Measurements from ENCODE around the gene FUT3. TPM values are rescaled to one million over a fixed set of nuclear protein-coding genes. Genes with fewer than 3 reads are reported as not detected.

Gene FUT3
- total and polyA plus RNA-seq, 2 of the 4 experiments (the other 2 are of a cell fraction), result not detected

GRCh38 chr19:5825178-5825577, 26.1 kb downstream of the FUT3 start:
- Histone ChIP-seq H2BK15ac (ENCODE audit: low read depth, low read length) (no peak overlapping the region), H3K4me1 (ENCODE audit: control insufficient read depth, insufficient read depth, low read length) (peaks cover 15% of the 10 kb centered on the region), H3K56ac (ENCODE audit: extremely low read depth, insufficient read depth, low read length) (no peak overlapping the region), H3K14ac (replicated peaks; ENCODE audit: low read depth, low read length) (no peak overlapping the region), H3K27me3 (ENCODE audit: control insufficient read depth, insufficient read depth, low read length) (no peaks in the 10 kb centered on the region; the same call in 1 of the 2 replicates), H3K27ac (ENCODE audit: insufficient read depth, low read length) (no peak overlapping the region), H3K4me2 (ENCODE audit: low read depth, low read length) (no peak overlapping the region), H2BK5ac (ENCODE audit: low read depth, low read length, poor library complexity, severe bottlenecking) (no peak overlapping the region), H3K23ac (ENCODE audit: low read depth, low read length) (no peak overlapping the region), H4K20me1 (ENCODE audit: insufficient read depth, low read length) (no peaks in the 10 kb centered on the region; the same call in 1 of the 2 replicates), H2AFZ (replicated peaks; ENCODE audit: low read length, poor library complexity) (no peak overlapping the region), H2AK5ac (ENCODE audit: low read depth, low read length) (no peak overlapping the region), H3K9me3 (ENCODE audit: control insufficient read depth, insufficient read depth, low read length) (no peaks in the 10 kb centered on the region), H3K4ac (ENCODE audit: low read depth, low read length) (no peak overlapping the region), H2AK9ac (replicated peaks; ENCODE audit: low read depth, low read length, poor library complexity) (no peak overlapping the region), H3K9ac (ENCODE audit: low read depth, low read length) (no peak overlapping the region), H3K36me3 (ENCODE audit: control insufficient read depth, insufficient read depth, low read length) (no peaks in the 10 kb centered on the region), H4K8ac (ENCODE audit: low read depth in 2 of 2, low read length in 2 of 2) (no peak overlapping the region), H4K91ac (ENCODE audit: insufficient read depth, low read depth, low read length) (no peak overlapping the region), H2BK120ac (ENCODE audit: low read depth, low read length) (no peak overlapping the region), H3K18ac (ENCODE audit: low read depth, low read length) (no peak overlapping the region), H3K79me1 (ENCODE audit: low read depth in 1 of 2, low read length in 2 of 2) (peaks cover 0 to 6% of the 10 kb centered on the region in 2 experiments; a peak in 2 of 4 replicates), H3K4me3 (ENCODE audit: insufficient read depth, low read depth, low read length) (no peak overlapping the region), H4K5ac (ENCODE audit: low read depth, low read length) (no peak overlapping the region), H3K9me1 (ENCODE audit: insufficient read depth, low read length) (peaks cover 4% of the 10 kb centered on the region; the same call in 1 of the 2 replicates), H2BK20ac (ENCODE audit: low read depth, low read length) (no peak overlapping the region)
- DNase-seq, result no peak
- ChIA-PET POLR2A (ENCODE audit: unreplicated experiment) (no interaction called here), CTCF (no interaction called here)
- dilution Hi-C loops (cut with HindIII; ENCODE audit: low sequenced_read_pairs, unreplicated experiment) (no loop called here), in situ Hi-C loops (cut with MboI; ENCODE audit: low sequenced_read_pairs) (no loop called here), intact Hi-C loops (cut with micrococcal nuclease) (loop anchor here (5.0 kb wide), 1 partner anchor 67 kb away; no protein-coding TSS in a partner anchor)
- TF ChIP-seq ELK1 (IDR thresholded peaks at IDR 0.05; ENCODE audit: borderline replicate concordance, low read depth, low read length), result no peak
- TF ChIP-seq MAZ (IDR thresholded peaks at IDR 0.05; ENCODE audit: borderline replicate concordance, low read depth, low read length), result no peak
- no peak for TF ChIP-seq RFX5 (IDR thresholded peaks at IDR 0.05; ENCODE audit: low read depth, low read length)
- no peak for TF ChIP-seq POLR2A (IDR thresholded peaks at IDR 0.05; ENCODE audit: low read depth, low read length)
- TF ChIP-seq MXI1 (IDR thresholded peaks at IDR 0.05; ENCODE audit: borderline replicate concordance, low read depth, low read length), result no peak
- TF ChIP-seq CHD1 (IDR thresholded peaks at IDR 0.05; ENCODE audit: low read depth, low read length), result no peak
- no peak for TF ChIP-seq FOS (IDR thresholded peaks at IDR 0.05; ENCODE audit: low read depth, low read length)
- no peak for TF ChIP-seq BHLHE40 (IDR thresholded peaks at IDR 0.05; ENCODE audit: low read depth, low read length)
- no peak for TF ChIP-seq USF2 (IDR thresholded peaks at IDR 0.05; ENCODE audit: low read depth, low read length)
- no peak for TF ChIP-seq CEBPB (IDR thresholded peaks at IDR 0.05; ENCODE audit: low read depth, low read length)
- no peak for TF ChIP-seq NFE2L2 (IDR thresholded peaks at IDR 0.05; ENCODE audit: low read depth, low read length)
- no peak for TF ChIP-seq RAD21 (IDR thresholded peaks at IDR 0.05; ENCODE audit: low read length)
- no peak for TF ChIP-seq MAFK (IDR thresholded peaks at IDR 0.05; ENCODE audit: low read depth, low read length)
- BruUV-seq (replicated peaks), result no TSS peak
- 94% methylated on average over 11 of the region's 21 CpGs; no CpG with 5 or more reads in 1 of the 2 experiments for WGBS, 2 experiments (ENCODE audit: extremely low coverage in 2 of 2, insufficient read length in 1 of 2)
- no peak for ATAC-seq (ENCODE audit: low read depth)
